Liver (tissue), 9 donors: ENCODE results near the gene GABARAPL1. TPM values are rescaled to one million over a fixed set of nuclear protein-coding genes. Genes with fewer than 3 reads are reported as not detected.

ENCODE experiments used
- DNase-seq: peaks from one replicate; pipeline ENCODE4 v3.0.0-alpha.2; 2017; ENCODE audit warnings: low spot score
- H3K27ac ChIP-seq, 2 donors: one replicate each; pipeline ENCODE4 v1.7.0; 2013; ENCODE audit warnings: inconsistent platforms in 2 of 2, low read length in 2 of 2, control low read depth in 1 of 2, low read depth in 1 of 2, mild to moderate bottlenecking in 1 of 2
- H3K27me3 ChIP-seq, 4 donors: one replicate each; pipeline versions ENCODE4 v1.6.1 to v1.7.0; 2013; ENCODE audit warnings: low read length in 3 of 4, inconsistent platforms in 1 of 4, mild to moderate bottlenecking in 1 of 4, moderate library complexity in 1 of 4; ENCODE audit not compliant: control insufficient read depth in 4 of 4, insufficient read depth in 4 of 4
- H3K36me3 ChIP-seq, 4 donors: one replicate each; pipeline versions ENCODE4 v1.6.1 to v1.7.0; 2013; ENCODE audit warnings: low read length in 3 of 4, mild to moderate bottlenecking in 3 of 4, low read depth in 1 of 4, moderate library complexity in 1 of 4; ENCODE audit not compliant: control insufficient read depth in 4 of 4, insufficient read depth in 3 of 4
- H3K4me1 ChIP-seq, 4 donors: one replicate each; pipeline versions ENCODE4 v1.6.1 to v1.7.0; 2013; ENCODE audit warnings: low read length in 3 of 4, mild to moderate bottlenecking in 3 of 4, moderate library complexity in 1 of 4; ENCODE audit not compliant: control insufficient read depth in 4 of 4, insufficient read depth in 4 of 4
- H3K4me3 ChIP-seq, 3 donors: one replicate each; pipeline versions ENCODE4 v1.6.1 to v1.7.0; 2013; ENCODE audit warnings: low read length in 3 of 3, control low read depth in 1 of 3, low read depth in 1 of 3, mild to moderate bottlenecking in 1 of 3
- H3K9ac ChIP-seq, 2 donors: one replicate each; pipeline ENCODE4 v1.7.0; 2013; ENCODE audit warnings: low read length in 2 of 2, mild to moderate bottlenecking in 2 of 2, moderate library complexity in 2 of 2, control low read depth in 1 of 2, low read depth in 1 of 2
- H3K9me3 ChIP-seq, 4 donors: one replicate each; pipeline versions ENCODE4 v1.6.1 to v1.7.0; 2013; ENCODE audit warnings: low read length in 3 of 4; ENCODE audit not compliant: control insufficient read depth in 4 of 4
- CTCF ChIP-seq: fragments of 150-350 bp; IDR thresholded peaks from 2 replicates; pipeline ENCODE4 v1.5.1; 2017; ENCODE audit warnings: improper control_type of control experiment, low read depth, low read length; ENCODE audit not compliant: missing input control
- EGR1 ChIP-seq, 2 donors: IDR thresholded peaks; 2 replicates each; pipeline ENCODE4 v1.6.1; 2016 to 2018; ENCODE audit warnings: antibody characterized with exemption in 2 of 2, low read depth in 2 of 2
- FOXA2 ChIP-seq: IDR thresholded peaks from 2 replicates; pipeline ENCODE4 v1.6.1; 2016; ENCODE audit warnings: antibody characterized with exemption
- GABPA ChIP-seq, 2 donors: IDR thresholded peaks in 1 of 2; conservative IDR thresholded peaks in 1 of 2; 2 replicates each; pipeline ENCODE4 v1.6.1; 2016; ENCODE audit warnings: antibody characterized with exemption in 2 of 2, mild to moderate bottlenecking in 1 of 2, moderate library complexity in 1 of 2
- HNF4A ChIP-seq, 2 donors: conservative IDR thresholded peaks; 2 replicates each; pipeline ENCODE4 v1.6.1; 2016; ENCODE audit warnings: antibody characterized with exemption in 2 of 2, mild to moderate bottlenecking in 2 of 2
- HNF4G ChIP-seq: IDR thresholded peaks from 2 replicates; pipeline ENCODE4 v1.6.1; 2016; ENCODE audit warnings: antibody characterized with exemption
- NR2F2 ChIP-seq: IDR thresholded peaks from 2 replicates; pipeline ENCODE4 v1.6.1; 2016; ENCODE audit warnings: antibody characterized with exemption
- RAD21 ChIP-seq, 2 donors: IDR thresholded peaks; 2 replicates each; pipeline ENCODE4 v1.6.1; 2016; ENCODE audit warnings: antibody characterized with exemption in 2 of 2, mild to moderate bottlenecking in 2 of 2
- REST ChIP-seq: IDR thresholded peaks from 2 replicates; pipeline ENCODE4 v1.6.1; 2016; ENCODE audit warnings: antibody characterized with exemption, mild to moderate bottlenecking
- RXRA ChIP-seq, 2 donors: IDR thresholded peaks; 2 replicates each; pipeline ENCODE4 v1.6.1; 2017 to 2018; ENCODE audit warnings: antibody characterized with exemption in 2 of 2, mild to moderate bottlenecking in 1 of 2
- SP1 ChIP-seq: IDR thresholded peaks from 2 replicates; pipeline ENCODE4 v1.6.1; 2018; ENCODE audit warnings: antibody characterized with exemption, mild to moderate bottlenecking
- TAF1 ChIP-seq: conservative IDR thresholded peaks from 2 replicates; pipeline ENCODE4 v1.6.1; 2016; ENCODE audit warnings: antibody characterized with exemption, mild to moderate bottlenecking
- YY1 ChIP-seq: IDR thresholded peaks from 2 replicates; pipeline ENCODE4 v1.6.1; 2016; ENCODE audit warnings: antibody characterized with exemption, mild to moderate bottlenecking
- ZBTB33 ChIP-seq: IDR thresholded peaks from 2 replicates; pipeline ENCODE4 v1.6.1; 2016; ENCODE audit warnings: antibody characterized with exemption
- WGBS: extraction: QIAGEN DNeasy Blood & Tissue Kit; methylation state at CpG from one replicate; pipeline ENCODE4 v1.1.7; 2013; 5-methylcytosine and 5-hydroxymethylcytosine counted together
- polyA plus RNA-seq, 2 donors: library from polyadenylated mRNA; stranded (reverse) in 1 of 2; unstranded in 1 of 2; fragments of 200-250 nt in 1 of 2; fragments of >200 nt in 1 of 2; fragmentation: Nextera tagmentation in 1 of 2; extraction: Ambion mirVana in 1 of 2; gene quantifications; one replicate each; pipeline versions ENCODE4 v1.2.1 to v1.2.3, GENCODE V29; 2013 to 2015
- total RNA-seq, 2 donors: library from RNA; depleted of rRNA; stranded (reverse); fragments of >200 nt; gene quantifications; one replicate each; pipeline ENCODE4 v1.2.3, GENCODE V29; 2014
- TF ChIP-seq, protein P1 (sequence below): IDR thresholded peaks from 2 replicates; pipeline ENCODE4 v1.6.1; 2016; ENCODE audit warnings: antibody characterized with exemption
- donor health status: healthy.
- donor health status: healthy.
- donor health status: healthy.
- donor health status: healthy.
- donor health status: healthy.

The GABARAPL1 gene
- total and polyA plus RNA-seq, 4 donors: 18.0 to 118 (median 53.0) TPM

DNA sequence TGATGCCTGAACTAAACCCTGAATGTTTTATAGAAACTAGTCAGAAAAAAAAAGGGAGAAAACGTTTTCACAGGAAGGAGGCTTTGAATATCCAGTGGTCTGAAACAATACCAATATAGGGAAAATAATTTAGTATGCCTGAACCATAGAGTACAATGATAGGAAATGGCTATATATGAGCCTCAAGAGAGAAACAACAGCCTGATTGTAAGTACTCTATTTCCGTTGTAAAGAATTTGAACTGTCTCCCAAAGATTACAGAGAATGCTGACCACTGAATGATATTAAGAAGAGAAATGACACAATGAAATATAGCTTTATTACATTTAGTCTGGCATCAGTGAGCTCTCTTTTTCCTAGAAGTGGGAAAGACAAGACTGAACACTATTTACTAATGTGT is 5.5 kb upstream of the GABARAPL1 start:
- H3K4me1 ChIP-seq: no peaks in the 10 kb centered on the region
- H3K27ac ChIP-seq: no peak overlapping the region
- no peak for DNase-seq
- TF ChIP-seq, protein P1, sequence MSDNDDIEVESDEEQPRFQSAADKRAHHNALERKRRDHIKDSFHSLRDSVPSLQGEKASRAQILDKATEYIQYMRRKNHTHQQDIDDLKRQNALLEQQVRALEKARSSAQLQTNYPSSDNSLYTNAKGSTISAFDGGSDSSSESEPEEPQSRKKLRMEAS: no peak
- H3K9ac ChIP-seq: no peak overlapping the region
- H3K9me3 ChIP-seq: no peaks in the 10 kb centered on the region
- H3K4me3 ChIP-seq: no peak overlapping the region
- no peaks in the 10 kb centered on the region for H3K27me3 ChIP-seq
- H3K36me3 ChIP-seq: no peaks in the 10 kb centered on the region
- 39% methylated on average over 2 of the region's 2 CpGs for WGBS

- DNase-seq: no peak
- H3K36me3 ChIP-seq: no peaks in the 10 kb centered on the region
- peaks cover 0 to 8% (median 2%) of the 10 kb centered on the region in 4 donors for H3K4me1 ChIP-seq
- no peak overlapping the region for H3K9ac ChIP-seq
- WGBS: 95% methylated on average over 15 of the region's 15 CpGs
- no peak overlapping the region for H3K4me3 ChIP-seq
- TF ChIP-seq HNF4A (conservative IDR thresholded peaks at IDR 0.05) (no peak), REST (no peak), EGR1 (IDR thresholded peaks at IDR 0.05; ENCODE audit: low read depth in 2 of 2) (no peak), TAF1 (no peak), NR2F2 (no peak), ZBTB33 (no peak), HNF4G (no peak), SP1 (no peak)
- TF ChIP-seq, protein P1: no peak
- no peaks in the 10 kb centered on the region for H3K27me3 ChIP-seq
- H3K27ac ChIP-seq: no peak overlapping the region
- H3K9me3 ChIP-seq: no peaks in the 10 kb centered on the region
Observed at GRCh38 chr12:10210225-10210624, 2.5 kb upstream of the GABARAPL1 start.

DNA sequence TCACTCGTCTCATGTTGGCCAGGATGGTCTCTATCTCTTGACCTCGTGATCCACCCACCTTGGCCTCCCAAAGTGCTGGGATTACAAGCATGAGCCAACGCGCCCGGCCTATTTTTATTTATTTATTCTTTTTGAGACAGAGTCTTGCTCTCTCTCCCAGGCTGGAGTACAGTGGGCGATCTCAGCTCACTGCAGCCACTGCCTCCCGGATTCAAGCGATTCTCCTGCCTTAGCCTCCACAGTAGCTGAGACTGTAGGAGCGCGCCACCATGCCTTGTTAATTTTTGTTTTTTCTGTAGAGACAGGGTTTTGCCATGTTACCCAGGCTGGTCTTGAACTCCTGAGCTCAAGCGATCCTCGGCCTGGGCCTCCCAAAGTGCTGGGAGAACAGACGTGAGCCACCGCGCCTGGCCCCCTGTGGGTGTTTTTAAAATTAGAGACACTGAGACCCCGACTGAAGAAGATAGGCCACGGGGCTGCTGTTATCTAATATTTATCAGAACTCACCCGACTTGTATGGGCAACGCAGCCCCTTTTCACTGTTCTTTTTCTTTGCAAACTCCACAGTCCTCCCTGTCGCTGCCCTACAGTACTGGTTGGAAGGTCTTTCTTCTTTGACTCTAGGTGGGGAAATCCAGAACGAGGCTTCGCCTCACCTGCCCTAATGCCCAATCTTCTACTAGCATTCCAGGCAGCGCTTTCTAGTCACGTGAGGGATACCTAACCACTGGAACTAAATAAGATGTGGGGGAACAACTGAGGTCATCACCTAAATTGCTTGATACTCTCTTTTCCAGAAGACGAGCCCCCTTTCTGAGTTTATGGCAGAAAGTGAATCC is 1.4 kb upstream of the GABARAPL1 start:
- H3K9me3 ChIP-seq: no peaks in the 10 kb centered on the region
- no peak overlapping the region for H3K4me3 ChIP-seq
- DNase-seq: no peak
- no peaks in the 10 kb centered on the region for H3K27me3 ChIP-seq
- no peaks in the 10 kb centered on the region for H3K36me3 ChIP-seq
- peak overlapping the region; percentile 100 for H3K27ac ChIP-seq
- peaks cover 0 to 16% (median 5%) of the 10 kb centered on the region in 4 donors for H3K4me1 ChIP-seq
- no peak overlapping the region for H3K9ac ChIP-seq
- WGBS: 96% methylated on average over 25 of the region's 25 CpGs
- no peak for TF ChIP-seq RXRA (IDR thresholded peaks at IDR 0.05)
- TF ChIP-seq CTCF: no peak
- no peak for TF ChIP-seq RAD21 (IDR thresholded peaks at IDR 0.05)
- TF ChIP-seq ZBTB33: no peak
- no peak for TF ChIP-seq EGR1 (IDR thresholded peaks at IDR 0.05; ENCODE audit: low read depth in 2 of 2)
- TF ChIP-seq SP1: no peak
- no peak for TF ChIP-seq GABPA (IDR thresholded peaks at IDR 0.05 in 1 of 2, conservative IDR thresholded peaks at IDR 0.05 in 1 of 2)
- TF ChIP-seq YY1: no peak
- TF ChIP-seq FOXA2: no peak
